Mammary epithelial cell (primary cell): ENCODE data around the gene TEAD1.

Experiments used
- EZH2 ChIP-seq: IDR thresholded peaks from 2 replicates; pipeline ENCODE4 v1.6.1; 2012; ENCODE audit warnings: low read length, inconsistent platforms, borderline replicate concordance
- TF ChIP-seq, protein P1 (sequence below), 2 donors: IDR thresholded peaks in 1 of 2; conservative IDR thresholded peaks in 1 of 2; 2 replicates each; pipeline ENCODE4 v1.5.1; 2011 to 2012; ENCODE audit warnings: inconsistent platforms in 2 of 2, low read length in 2 of 2, mild to moderate bottlenecking in 2 of 2, control low read depth in 1 of 2, low read depth in 1 of 2; ENCODE audit not compliant: insufficient read depth in 1 of 2; ENCODE audit errors: extremely low read depth in 1 of 2

DNA sequence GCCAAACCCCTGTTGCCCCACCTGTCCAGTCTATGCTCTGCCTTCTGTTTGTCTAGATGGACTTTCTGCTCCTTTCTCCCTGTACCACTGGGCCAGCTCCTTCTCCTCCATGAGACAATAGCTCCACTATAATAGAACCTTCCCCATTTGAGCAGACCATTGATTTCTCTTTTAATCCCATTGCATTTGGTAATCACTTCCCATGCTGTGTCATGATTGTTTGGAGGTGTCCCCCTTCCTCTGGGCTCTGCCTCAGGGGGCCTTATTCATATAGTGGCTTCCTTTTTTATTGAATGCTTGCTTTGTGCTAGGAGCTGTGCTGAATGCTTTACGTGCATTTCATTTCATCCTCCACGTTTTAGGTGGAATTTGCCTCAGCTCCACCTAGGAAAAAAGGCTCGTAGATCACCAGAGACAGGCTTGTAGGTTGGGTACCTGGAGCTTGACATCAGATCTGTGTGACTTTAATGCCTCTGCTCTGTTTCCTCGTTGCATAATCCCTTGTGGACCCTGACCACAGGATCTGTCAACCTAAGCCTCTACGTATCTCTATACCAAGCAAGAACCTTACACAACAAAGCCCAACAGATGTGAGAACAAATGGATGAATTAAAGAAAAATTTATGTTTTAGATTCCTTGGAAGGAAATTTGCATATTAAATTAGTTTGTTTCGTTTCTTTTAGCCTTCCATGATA lies 228.7 kb downstream of the TEAD1 start:
- TF ChIP-seq, protein P1, sequence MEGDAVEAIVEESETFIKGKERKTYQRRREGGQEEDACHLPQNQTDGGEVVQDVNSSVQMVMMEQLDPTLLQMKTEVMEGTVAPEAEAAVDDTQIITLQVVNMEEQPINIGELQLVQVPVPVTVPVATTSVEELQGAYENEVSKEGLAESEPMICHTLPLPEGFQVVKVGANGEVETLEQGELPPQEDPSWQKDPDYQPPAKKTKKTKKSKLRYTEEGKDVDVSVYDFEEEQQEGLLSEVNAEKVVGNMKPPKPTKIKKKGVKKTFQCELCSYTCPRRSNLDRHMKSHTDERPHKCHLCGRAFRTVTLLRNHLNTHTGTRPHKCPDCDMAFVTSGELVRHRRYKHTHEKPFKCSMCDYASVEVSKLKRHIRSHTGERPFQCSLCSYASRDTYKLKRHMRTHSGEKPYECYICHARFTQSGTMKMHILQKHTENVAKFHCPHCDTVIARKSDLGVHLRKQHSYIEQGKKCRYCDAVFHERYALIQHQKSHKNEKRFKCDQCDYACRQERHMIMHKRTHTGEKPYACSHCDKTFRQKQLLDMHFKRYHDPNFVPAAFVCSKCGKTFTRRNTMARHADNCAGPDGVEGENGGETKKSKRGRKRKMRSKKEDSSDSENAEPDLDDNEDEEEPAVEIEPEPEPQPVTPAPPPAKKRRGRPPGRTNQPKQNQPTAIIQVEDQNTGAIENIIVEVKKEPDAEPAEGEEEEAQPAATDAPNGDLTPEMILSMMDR (conservative IDR thresholded peaks at IDR 0.05 in 1 of 2, IDR thresholded peaks at IDR 0.05 in 1 of 2; ENCODE audit: extremely low read depth in 1 of 2, insufficient read depth in 1 of 2, low read depth in 1 of 2, low read length in 2 of 2): no peak
- no peak for TF ChIP-seq EZH2
